IMR-90 (cell line): Measurements from ENCODE around the gene DDX27. TPM values are rescaled to one million over a fixed set of nuclear protein-coding genes. Genes with fewer than 3 reads are reported as not detected.
A peak's percentile ranks its signal among the peaks of the same experiment; 100 is the strongest.

Experiments used
- ATAC-seq: fragments of 200-7000 bp; cut with Tn5 transposase; 2 replicates; pipeline ENCODE4 v1.9.1; 2020; ENCODE audit warnings: low read depth, mild to moderate bottlenecking, moderate library complexity
- BruUV-seq: library from RNA; stranded (reverse); fragments of 400-500 nt; replicated peaks from 2 replicates; lab custom pipeline; 2021; lab: Mats Ljungman, UMichigan
- CTCF ChIA-PET: fragments of 300-600 bp; formaldehyde crosslinking; extraction: SDS; loops from one replicate; lab custom pipeline; 2021; ENCODE audit warnings: antibody characterized with exemption; lab: Yijun Ruan, JAX
- POLR2A ChIA-PET: fragments of 300-600 bp; sonication (Branson Sonifier 250); formaldehyde crosslinking; loops from one replicate; lab custom pipeline; 2022; ENCODE audit warnings: antibody characterized with exemption; ENCODE audit not compliant: unreplicated experiment; lab: Charles Lee
- DNase-seq: peaks from one replicate; pipeline ENCODE4 v3.0.0; 2013
- H2AFZ ChIP-seq: replicated peaks from 2 replicates; pipeline ENCODE3; 2013; ENCODE audit warnings: low read length, mild to moderate bottlenecking; ENCODE audit not compliant: poor library complexity
- H2AK5ac ChIP-seq: 2 replicates; pipeline ENCODE4 v1.6.1; 2013; ENCODE audit warnings: low read depth, low read length, inconsistent platforms
- H2AK9ac ChIP-seq: replicated peaks from 2 replicates; pipeline ENCODE3; 2013; ENCODE audit warnings: mild to moderate bottlenecking, low read depth, low read length, moderate library complexity; ENCODE audit not compliant: poor library complexity
- H2BK120ac ChIP-seq: 2 replicates; pipeline ENCODE4 v1.6.1; 2013; ENCODE audit warnings: low read depth, low read length, inconsistent platforms
- H2BK15ac ChIP-seq: 3 replicates; pipeline ENCODE4 v1.6.1; 2013; ENCODE audit warnings: low read depth, low read length, inconsistent platforms
- H2BK20ac ChIP-seq: 2 replicates; pipeline ENCODE4 v1.6.1; 2013; ENCODE audit warnings: low read depth, mild to moderate bottlenecking, inconsistent platforms, low read length, moderate library complexity
- H2BK5ac ChIP-seq: 2 replicates; pipeline ENCODE4 v1.6.1; 2013; ENCODE audit warnings: mild to moderate bottlenecking, low read depth, low read length, inconsistent platforms; ENCODE audit not compliant: poor library complexity, severe bottlenecking
- H3K14ac ChIP-seq: replicated peaks from 2 replicates; pipeline ENCODE4 v1.6.1; 2013; ENCODE audit warnings: low read depth, low read length, inconsistent platforms
- H3K18ac ChIP-seq: 2 replicates; pipeline ENCODE4 v1.6.1; 2013; ENCODE audit warnings: low read depth, low read length, control low read depth
- H3K23ac ChIP-seq: 2 replicates; pipeline ENCODE4 v1.6.1; 2013; ENCODE audit warnings: low read depth, low read length, inconsistent platforms
- H3K27ac ChIP-seq: 2 replicates; pipeline ENCODE4 v1.5.1; 2013; ENCODE audit warnings: mild to moderate bottlenecking, control low read depth, low read length; ENCODE audit not compliant: insufficient read depth
- H3K27me3 ChIP-seq: 2 replicates; pipeline ENCODE4 v1.6.1; 2013; ENCODE audit warnings: low read length; ENCODE audit not compliant: control insufficient read depth, insufficient read depth
- H3K36me3 ChIP-seq: 2 replicates; pipeline ENCODE4 v1.6.1; 2013; ENCODE audit warnings: low read length, mixed read lengths; ENCODE audit not compliant: control insufficient read depth, insufficient read depth
- H3K4ac ChIP-seq: 2 replicates; pipeline ENCODE4 v1.6.1; 2013; ENCODE audit warnings: low read depth, low read length, inconsistent platforms
- H3K4me1 ChIP-seq: 2 replicates; pipeline ENCODE4 v1.6.1; 2013; ENCODE audit warnings: low read length, mixed read lengths; ENCODE audit not compliant: control insufficient read depth, insufficient read depth
- H3K4me2 ChIP-seq: 2 replicates; pipeline ENCODE4 v1.6.1; 2013; ENCODE audit warnings: low read depth, mild to moderate bottlenecking, control low read depth, low read length, moderate library complexity
- H3K4me3 ChIP-seq: 2 replicates; pipeline ENCODE4 v1.5.1; 2013; ENCODE audit warnings: low read depth, mild to moderate bottlenecking, control low read depth, low read length, moderate library complexity; ENCODE audit not compliant: insufficient read depth
- H3K56ac ChIP-seq: 2 replicates; pipeline ENCODE4 v1.6.1; 2013; ENCODE audit warnings: low read length, inconsistent platforms; ENCODE audit not compliant: insufficient read depth; ENCODE audit errors: extremely low read depth
- H3K79me1 ChIP-seq, 2 experiments: 2 replicates each; pipeline ENCODE4 v1.6.1; 2013; ENCODE audit warnings: low read length in 2 of 2, inconsistent platforms in 1 of 2, low read depth in 1 of 2
- H3K9ac ChIP-seq: 2 replicates; pipeline ENCODE4 v1.6.1; 2013; ENCODE audit warnings: low read depth, low read length, control low read depth
- H3K9me1 ChIP-seq: 2 replicates; pipeline ENCODE4 v1.6.1; 2013; ENCODE audit warnings: low read length, inconsistent platforms; ENCODE audit not compliant: insufficient read depth
- H3K9me3 ChIP-seq: 2 replicates; pipeline ENCODE4 v1.6.1; 2013; ENCODE audit warnings: low read length; ENCODE audit not compliant: control insufficient read depth, insufficient read depth
- H4K20me1 ChIP-seq: 2 replicates; pipeline ENCODE4 v1.6.1; 2013; ENCODE audit warnings: low read length, inconsistent platforms; ENCODE audit not compliant: insufficient read depth
- H4K5ac ChIP-seq: 2 replicates; pipeline ENCODE4 v1.6.1; 2013; ENCODE audit warnings: mild to moderate bottlenecking, low read depth, low read length, control low read depth
- H4K8ac ChIP-seq, 2 experiments: 2 replicates each; pipeline ENCODE4 v1.6.1; 2013; ENCODE audit warnings: low read depth in 2 of 2, low read length in 2 of 2, control low read depth in 1 of 2, inconsistent platforms in 1 of 2
- H4K91ac ChIP-seq: 2 replicates; pipeline ENCODE4 v1.6.1; 2013; ENCODE audit warnings: low read depth, low read length, inconsistent platforms; ENCODE audit not compliant: insufficient read depth
- BHLHE40 ChIP-seq: fragments of 150-350 bp; IDR thresholded peaks from 2 replicates; pipeline ENCODE4 v1.6.1; 2016; ENCODE audit warnings: mild to moderate bottlenecking, low read depth, low read length
- CEBPB ChIP-seq: IDR thresholded peaks from 2 replicates; pipeline ENCODE4 v1.6.1; 2012; ENCODE audit warnings: low read depth, low read length, improper control_type of control experiment
- CTCF ChIP-seq: conservative IDR thresholded peaks from 2 replicates; pipeline ENCODE4 v1.5.1; 2012; ENCODE audit warnings: mild to moderate bottlenecking, low read depth, low read length, improper control_type of control experiment
- ELK1 ChIP-seq: fragments of 150-350 bp; IDR thresholded peaks from 2 replicates; pipeline ENCODE4 v1.6.1; 2016; ENCODE audit warnings: low read depth, mild to moderate bottlenecking, low read length, moderate library complexity, borderline replicate concordance
- MAZ ChIP-seq: IDR thresholded peaks from 2 replicates; pipeline ENCODE4 v1.6.1; 2012; ENCODE audit warnings: low read depth, mild to moderate bottlenecking, low read length, improper control_type of control experiment, moderate library complexity, borderline replicate concordance
- MXI1 ChIP-seq: IDR thresholded peaks from 2 replicates; pipeline ENCODE4 v1.6.1; 2012; ENCODE audit warnings: low read depth, mild to moderate bottlenecking, low read length, moderate library complexity, borderline replicate concordance
- RAD21 ChIP-seq: IDR thresholded peaks from 2 replicates; pipeline ENCODE4 v1.6.1; 2012; ENCODE audit warnings: low read length, improper control_type of control experiment
- RCOR1 ChIP-seq: IDR thresholded peaks from 2 replicates; pipeline ENCODE4 v1.6.1; 2012; ENCODE audit warnings: mild to moderate bottlenecking, low read length, improper control_type of control experiment; ENCODE audit not compliant: insufficient replicate concordance
- RFX5 ChIP-seq: IDR thresholded peaks from 2 replicates; pipeline ENCODE4 v1.8.0; 2012; ENCODE audit warnings: low read depth, mild to moderate bottlenecking, low read length, moderate library complexity
- USF2 ChIP-seq: fragments of 150-350 bp; IDR thresholded peaks from 2 replicates; pipeline ENCODE4 v1.6.1; 2017; ENCODE audit warnings: mild to moderate bottlenecking, antibody characterized with exemption, low read length, low read depth
- WGBS, 2 experiments: methylation state at CpG; one replicate each; pipeline versions ENCODE4 v1.1.5 to v1.1.7; 2013; ENCODE audit warnings: missing lambda C conversion rate in 2 of 2; ENCODE audit not compliant: insufficient read length in 1 of 2; ENCODE audit errors: extremely low coverage in 2 of 2; 5-methylcytosine and 5-hydroxymethylcytosine counted together
- dilution Hi-C: fragments of 300-500 bp; cut with HindIII; formaldehyde crosslinking; loops from one replicate; pipeline ENCODE4 v1.14.3; 2018; ENCODE audit warnings: low sequenced_read_pairs; ENCODE audit not compliant: unreplicated experiment
- in situ Hi-C: fragments of 300-500 bp; cut with MboI; formaldehyde crosslinking; loops from 3 replicates; pipeline ENCODE4 v1.14.3; 2019; ENCODE audit warnings: low sequenced_read_pairs, inconsistent platforms, mixed read lengths
- intact Hi-C: fragments of 100-400 bp; cut with micrococcal nuclease; formaldehyde crosslinking; loops from 2 replicates; pipeline ENCODE4 v1.10.0; 2022
- polyA plus RNA-seq, 3 experiments: library from polyadenylated mRNA; depleted of rRNA; stranded (reverse); fragments of >200 nt; gene quantifications; 2 replicates each; pipeline ENCODE4 v1.2.3, GENCODE V29; 2012; ENCODE audit warnings: low replicate concordance in 1 of 3
- total RNA-seq: library from RNA; depleted of rRNA; stranded (reverse); fragments of >200 nt; gene quantifications from 2 replicates; pipeline ENCODE4 v1.2.3, GENCODE V29; 2012

Gene DDX27
- total and polyA plus RNA-seq, 2 of the 4 experiments (the other 2 are of a cell fraction) = 33.2 to 36.7 TPM

- Histone ChIP-seq H3K27me3 (no peaks in the 10 kb centered on the region), H2BK5ac (peak overlapping the region; percentile 79), H3K56ac (peak overlapping the region; percentile 35; the same call in 1 of the 2 replicates), H3K9me1 (peaks cover 10% of the 10 kb centered on the region), H3K36me3 (peaks cover 51% of the 10 kb centered on the region), H3K4ac (peak overlapping the region; percentile 91), H3K9ac (peak overlapping the region; percentile 87), H3K4me1 (peaks cover 6% of the 10 kb centered on the region), H3K23ac (peak overlapping the region; percentile 96), H4K8ac (peak overlapping the region; percentile 37 to 72; a peak in 1 of 4 replicates), H2BK120ac (0 out of 2 replicates have a peak overlapping the region, but pooled peaks have one; percentile 41), H2BK15ac (no peak overlapping the region), H4K91ac (peak overlapping the region; percentile 65; the same call in 1 of the 2 replicates), H3K9me3 (peaks cover 11% of the 10 kb centered on the region; the same call in 1 of the 2 replicates), H3K18ac (peak overlapping the region; percentile 62), H2AK9ac (peak overlapping the region; percentile 98), H4K5ac (no peak overlapping the region; the same call in 1 of the 2 replicates), H3K4me2 (peak overlapping the region; percentile 98), H2AK5ac (peak overlapping the region; percentile 89), H2BK20ac (no peak overlapping the region), H4K20me1 (peaks cover 68% of the 10 kb centered on the region), H3K14ac (peak overlapping the region; percentile 96; the same call in 1 of the 2 replicates), H2AFZ (peak overlapping the region; percentile 99), H3K79me1 (peaks cover 28 to 66% of the 10 kb centered on the region in 2 experiments), H3K4me3 (peak overlapping the region; percentile 53), H3K27ac (peak overlapping the region; percentile 85)
- TF ChIP-seq RAD21 (no peak), MXI1 (no peak), RCOR1 (no peak), ELK1 (no peak), RFX5 (no peak), MAZ (no peak), BHLHE40 (no peak), CEBPB (no peak), USF2 (no peak), CTCF (no peak)
- POLR2A ChIA-PET = no interaction called here
- ATAC-seq (no peak), DNase-seq (no peak)
- dilution Hi-C loops (no loop called here), in situ Hi-C loops (no loop called here), intact Hi-C loops (no loop called here)
- 0% methylated on average over 11 of the region's 22 CpGs; no CpG with 5 or more reads in 1 of the 2 experiments for WGBS, 2 experiments
- no TSS peak for BruUV-seq
- CTCF ChIA-PET = no interaction called here
These were observed 58.5 kb downstream of the DDX27 start for GRCh38 chr20:49277786-49278035.
